ENCODE data around the gene SFTPA1. TPM values are rescaled to one million over a fixed set of nuclear protein-coding genes. Genes with fewer than 3 reads are reported as not detected.

The SFTPA1 gene
- total and polyA plus RNA-seq, 9 of the 15 experiments (the other 6 are each of a cell fraction or from before 2014, with no cell fraction given) = 0.04 to 3.5 (median 0.08) TPM; not detected in 5

DNA sequence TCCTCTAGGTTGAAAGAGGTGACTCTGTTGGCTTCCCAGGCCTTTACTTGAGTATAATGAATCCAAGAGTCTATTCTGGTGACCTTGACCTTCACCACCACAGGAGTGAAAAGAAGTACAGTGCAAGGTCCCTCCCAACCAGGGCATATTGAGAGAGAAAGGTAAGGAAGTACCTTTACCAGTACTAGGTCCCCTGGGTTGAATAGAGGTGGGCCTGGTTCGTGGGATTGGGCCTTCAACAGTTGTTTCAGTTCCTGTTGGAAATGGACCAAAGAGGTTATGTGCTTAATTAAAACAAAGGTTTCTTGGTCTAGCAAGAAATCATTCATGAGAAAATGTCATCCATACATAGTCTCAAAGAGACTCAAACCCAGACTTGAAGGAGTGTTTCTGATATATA, 6.4 kb upstream of the SFTPA1 start (continued):
- TF ChIP-seq, protein P1, sequence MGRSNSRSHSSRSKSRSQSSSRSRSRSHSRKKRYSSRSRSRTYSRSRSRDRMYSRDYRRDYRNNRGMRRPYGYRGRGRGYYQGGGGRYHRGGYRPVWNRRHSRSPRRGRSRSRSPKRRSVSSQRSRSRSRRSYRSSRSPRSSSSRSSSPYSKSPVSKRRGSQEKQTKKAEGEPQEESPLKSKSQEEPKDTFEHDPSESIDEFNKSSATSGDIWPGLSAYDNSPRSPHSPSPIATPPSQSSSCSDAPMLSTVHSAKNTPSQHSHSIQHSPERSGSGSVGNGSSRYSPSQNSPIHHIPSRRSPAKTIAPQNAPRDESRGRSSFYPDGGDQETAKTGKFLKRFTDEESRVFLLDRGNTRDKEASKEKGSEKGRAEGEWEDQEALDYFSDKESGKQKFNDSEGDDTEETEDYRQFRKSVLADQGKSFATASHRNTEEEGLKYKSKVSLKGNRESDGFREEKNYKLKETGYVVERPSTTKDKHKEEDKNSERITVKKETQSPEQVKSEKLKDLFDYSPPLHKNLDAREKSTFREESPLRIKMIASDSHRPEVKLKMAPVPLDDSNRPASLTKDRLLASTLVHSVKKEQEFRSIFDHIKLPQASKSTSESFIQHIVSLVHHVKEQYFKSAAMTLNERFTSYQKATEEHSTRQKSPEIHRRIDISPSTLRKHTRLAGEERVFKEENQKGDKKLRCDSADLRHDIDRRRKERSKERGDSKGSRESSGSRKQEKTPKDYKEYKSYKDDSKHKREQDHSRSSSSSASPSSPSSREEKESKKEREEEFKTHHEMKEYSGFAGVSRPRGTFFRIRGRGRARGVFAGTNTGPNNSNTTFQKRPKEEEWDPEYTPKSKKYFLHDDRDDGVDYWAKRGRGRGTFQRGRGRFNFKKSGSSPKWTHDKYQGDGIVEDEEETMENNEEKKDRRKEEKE (IDR thresholded peaks at IDR 0.05; ENCODE audit: borderline replicate concordance in 1 of 2, control insufficient read depth in 1 of 2, low read depth in 2 of 2, low read length in 1 of 2) = no peak
- TF ChIP-seq PHF20 (IDR thresholded peaks at IDR 0.05; ENCODE audit: partially characterized antibody) = no peak
- no peak for TF ChIP-seq CTBP1 (IDR thresholded peaks at IDR 0.05; ENCODE audit: borderline replicate concordance)

DNA sequence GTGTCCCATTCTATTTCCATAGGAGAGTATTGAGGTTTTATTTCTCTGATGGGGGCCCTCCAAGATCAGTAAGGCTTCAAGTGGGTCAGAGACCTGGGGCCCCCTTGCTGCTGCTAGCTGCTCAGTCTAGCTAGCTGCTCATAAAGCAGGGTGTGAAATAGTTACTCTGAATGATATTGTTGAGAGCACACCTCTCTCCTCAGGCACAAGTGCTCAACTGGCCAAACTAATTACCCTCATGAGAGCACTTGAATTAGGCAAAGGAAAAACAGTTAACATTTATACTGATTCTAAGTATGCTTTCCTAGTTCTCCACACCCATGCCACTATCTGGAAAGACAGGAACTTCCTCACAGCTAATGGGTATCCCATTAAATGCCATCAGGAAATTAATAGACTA, 5.4 kb upstream of the SFTPA1 start:
- Histone ChIP-seq H3K4me3 (no peak overlapping the region), H3K4me2 (ENCODE audit: insufficient read depth, low read length) (no peak overlapping the region), H3K9me1 (ENCODE audit: control insufficient read depth, insufficient read depth, low read length) (no peaks in the 10 kb centered on the region), H2AFZ (ENCODE audit: low read depth, low read length) (no peak overlapping the region), H4K20me1 (replicated peaks; ENCODE audit: control insufficient read depth, insufficient read depth, low read length) (no peaks in the 10 kb centered on the region), H3K27ac (ENCODE audit: extremely low read depth, low read depth, low read length) (no peak overlapping the region), H3K9me3 (replicated peaks; ENCODE audit: control insufficient read depth, insufficient read depth, low read depth, low read length) (no peaks in the 10 kb centered on the region), H3K4me1 (replicated peaks in 1 of 2; ENCODE audit: control insufficient read depth in 2 of 2, insufficient read depth in 2 of 2, low read length in 2 of 2) (no peaks in the 10 kb centered on the region), H3K36me3 (ENCODE audit: control insufficient read depth, insufficient read depth, low read length) (no peaks in the 10 kb centered on the region), H3K27me3 (ENCODE audit: control insufficient read depth in 2 of 2, insufficient read depth in 2 of 2, low read length in 2 of 2) (peaks cover 0 to 8% of the 10 kb centered on the region in 2 experiments; a peak in 4 of 5 replicates), H3K9ac (ENCODE audit: insufficient read depth in 1 of 2, low read depth in 2 of 2, low read length in 2 of 2) (no peak overlapping the region), H3K79me2 (ENCODE audit: control insufficient read depth, insufficient read depth, low read length) (no peaks in the 10 kb centered on the region)
- DNase-seq (ENCODE audit: extremely low read depth in 1 of 4, low spot score in 3 of 4) = no peak
- in situ Hi-C loops (cut with MboI) (no loop called here), intact Hi-C loops (cut with micrococcal nuclease) (no loop called here)
- POLR2A ChIA-PET = no interaction called here
- no TSS peak for BruUV-seq (replicated peaks)
- ATAC-seq = no peak
- CTCF ChIA-PET (ENCODE audit: low intra/inter-chr PET ratio) = no interaction called here
- no peak for FAIRE-seq
- TF ChIP-seq ZNF830 (CRISPR knock-in tag; IDR thresholded peaks at IDR 0.05) (no peak), GTF2F1 (IDR thresholded peaks at IDR 0.05; ENCODE audit: low read depth, low read length) (no peak)
- TF ChIP-seq, protein P2, sequence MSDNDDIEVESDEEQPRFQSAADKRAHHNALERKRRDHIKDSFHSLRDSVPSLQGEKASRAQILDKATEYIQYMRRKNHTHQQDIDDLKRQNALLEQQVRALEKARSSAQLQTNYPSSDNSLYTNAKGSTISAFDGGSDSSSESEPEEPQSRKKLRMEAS (CRISPR knock-in tag; IDR thresholded peaks at IDR 0.05) = no peak
- TF ChIP-seq, protein P3, sequence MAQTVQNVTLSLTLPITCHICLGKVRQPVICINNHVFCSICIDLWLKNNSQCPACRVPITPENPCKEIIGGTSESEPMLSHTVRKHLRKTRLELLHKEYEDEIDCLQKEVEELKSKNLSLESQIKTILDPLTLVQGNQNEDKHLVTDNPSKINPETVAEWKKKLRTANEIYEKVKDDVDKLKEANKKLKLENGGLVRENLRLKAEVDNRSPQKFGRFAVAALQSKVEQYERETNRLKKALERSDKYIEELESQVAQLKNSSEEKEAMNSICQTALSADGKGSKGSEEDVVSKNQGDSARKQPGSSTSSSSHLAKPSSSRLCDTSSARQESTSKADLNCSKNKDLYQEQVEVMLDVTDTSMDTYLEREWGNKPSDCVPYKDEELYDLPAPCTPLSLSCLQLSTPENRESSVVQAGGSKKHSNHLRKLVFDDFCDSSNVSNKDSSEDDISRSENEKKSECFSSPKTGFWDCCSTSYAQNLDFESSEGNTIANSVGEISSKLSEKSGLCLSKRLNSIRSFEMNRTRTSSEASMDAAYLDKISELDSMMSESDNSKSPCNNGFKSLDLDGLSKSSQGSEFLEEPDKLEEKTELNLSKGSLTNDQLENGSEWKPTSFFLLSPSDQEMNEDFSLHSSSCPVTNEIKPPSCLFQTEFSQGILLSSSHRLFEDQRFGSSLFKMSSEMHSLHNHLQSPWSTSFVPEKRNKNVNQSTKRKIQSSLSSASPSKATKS (CRISPR knock-in tag; IDR thresholded peaks at IDR 0.05) = no peak
- TF ChIP-seq, protein P4, sequence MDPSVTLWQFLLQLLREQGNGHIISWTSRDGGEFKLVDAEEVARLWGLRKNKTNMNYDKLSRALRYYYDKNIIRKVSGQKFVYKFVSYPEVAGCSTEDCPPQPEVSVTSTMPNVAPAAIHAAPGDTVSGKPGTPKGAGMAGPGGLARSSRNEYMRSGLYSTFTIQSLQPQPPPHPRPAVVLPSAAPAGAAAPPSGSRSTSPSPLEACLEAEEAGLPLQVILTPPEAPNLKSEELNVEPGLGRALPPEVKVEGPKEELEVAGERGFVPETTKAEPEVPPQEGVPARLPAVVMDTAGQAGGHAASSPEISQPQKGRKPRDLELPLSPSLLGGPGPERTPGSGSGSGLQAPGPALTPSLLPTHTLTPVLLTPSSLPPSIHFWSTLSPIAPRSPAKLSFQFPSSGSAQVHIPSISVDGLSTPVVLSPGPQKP (CRISPR knock-in tag; IDR thresholded peaks at IDR 0.05) = no peak

All from K562 (cell line).